H1 (cell line): Measurements from ENCODE around the gene POPDC3. TPM values are rescaled to one million over a fixed set of nuclear protein-coding genes. Genes with fewer than 3 reads are reported as not detected.

Source experiments
- BRCA1 ChIP-seq: IDR thresholded peaks from 2 replicates; pipeline ENCODE4 v1.6.1; 2012; ENCODE audit warnings: low read depth, low read length, improper control_type of control experiment
- CHD1 ChIP-seq: IDR thresholded peaks from 2 replicates; pipeline ENCODE4 v1.6.1; 2012; ENCODE audit warnings: low read depth, low read length, improper control_type of control experiment
- RAD21 ChIP-seq, 2 experiments: IDR thresholded peaks in 1 of 2; conservative IDR thresholded peaks in 1 of 2; 2 replicates each; pipeline ENCODE4 v1.6.1; 2011; ENCODE audit warnings: low read depth in 2 of 2, low read length in 2 of 2, improper control_type of control experiment in 1 of 2, inconsistent platforms in 1 of 2, mild to moderate bottlenecking in 1 of 2, moderate library complexity in 1 of 2
- SUZ12 ChIP-seq: fragments of 200-600 bp; sonication (generic); IDR thresholded peaks from 2 replicates; pipeline ENCODE4 v1.6.1; 2012; ENCODE audit warnings: mild to moderate bottlenecking, inconsistent platforms, low read length, moderate library complexity, mixed read lengths
- polyA plus RNA-seq, 7 experiments: library from polyadenylated mRNA; depleted of rRNA in 3 of 7; stranded (reverse) in 5 of 7; unstranded in 2 of 7; fragments of >200 nt in 5 of 7; fragments of 200-250 nt in 2 of 7; gene quantifications; 1 replicate in 5 of 7; 2 replicates in 1 of 7; 4 replicates in 1 of 7; pipeline versions ENCODE4 v1.2.1 to v1.2.3, GENCODE V29; 2011 to 2013; ENCODE audit warnings: missing spikeins in 2 of 7, mixed read lengths in 2 of 7
- total RNA-seq: library from RNA; stranded (reverse); fragmentation: NEBNext Ultra II Directional; extraction: Animal tissue kit (Norgen Biotek cat#: 25700); gene quantifications from 2 replicates; pipeline ENCODE4 v1.2.1, GENCODE V29; 2021
- TF ChIP-seq, protein P1 (sequence below): IDR thresholded peaks from 2 replicates; pipeline ENCODE4 v1.6.1; 2011; ENCODE audit warnings: low read length, improper control_type of control experiment
- TF ChIP-seq, protein P2 (sequence below): IDR thresholded peaks from 2 replicates; pipeline ENCODE4 v1.6.1; 2012; ENCODE audit warnings: inconsistent platforms

The POPDC3 gene
- total and polyA plus RNA-seq, 2 of the 8 experiments (the other 6 are each of a cell fraction or from before 2014, with no cell fraction given), result 3.7 to 6.5 TPM

GRCh38 chr6:105191351-105191750, 11.5 kb upstream of the POPDC3 start (continued):
- TF ChIP-seq, protein P1, sequence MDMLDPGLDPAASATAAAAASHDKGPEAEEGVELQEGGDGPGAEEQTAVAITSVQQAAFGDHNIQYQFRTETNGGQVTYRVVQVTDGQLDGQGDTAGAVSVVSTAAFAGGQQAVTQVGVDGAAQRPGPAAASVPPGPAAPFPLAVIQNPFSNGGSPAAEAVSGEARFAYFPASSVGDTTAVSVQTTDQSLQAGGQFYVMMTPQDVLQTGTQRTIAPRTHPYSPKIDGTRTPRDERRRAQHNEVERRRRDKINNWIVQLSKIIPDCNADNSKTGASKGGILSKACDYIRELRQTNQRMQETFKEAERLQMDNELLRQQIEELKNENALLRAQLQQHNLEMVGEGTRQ, result no peak
- no peak for TF ChIP-seq CHD1
- no peak for TF ChIP-seq SUZ12
- TF ChIP-seq, protein P2, sequence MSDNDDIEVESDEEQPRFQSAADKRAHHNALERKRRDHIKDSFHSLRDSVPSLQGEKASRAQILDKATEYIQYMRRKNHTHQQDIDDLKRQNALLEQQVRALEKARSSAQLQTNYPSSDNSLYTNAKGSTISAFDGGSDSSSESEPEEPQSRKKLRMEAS, result no peak
- no peak for TF ChIP-seq BRCA1
- TF ChIP-seq RAD21 (IDR thresholded peaks at IDR 0.05 in 1 of 2, conservative IDR thresholded peaks at IDR 0.05 in 1 of 2; ENCODE audit: low read depth in 2 of 2, low read length in 2 of 2), result no peak
